Hematopoietic multipotent progenitor cell treated with erythropoietin and hydrocortisone succinate and interleukin-3 and kit ligand, for 15 days (in vitro differentiated cells): ENCODE measurements around the gene POU2F3.
A peak's percentile ranks its signal among the peaks of the same experiment; 100 is the strongest.

ENCODE experiments used
- DNase-seq: peaks from one replicate; pipeline ENCODE4 v3.0.0-alpha.2; 2015; ENCODE audit warnings: low spot score

The POU2F3 gene

GRCh38 chr11:120226714-120227113 is 13.2 kb upstream of the POU2F3 start:
- DNase-seq, result no peak

- no peak for DNase-seq
Observed at GRCh38 chr11:120227228-120227852, 12.6 kb upstream of the POU2F3 start.

GRCh38 chr11:120228794-120229384 is 11.1 kb upstream of the POU2F3 start:
- no peak for DNase-seq

GRCh38 chr11:120229451-120230424 is 10.2 kb upstream of the POU2F3 start:
- DNase-seq, result no peak

GRCh38 chr11:120230433-120231071 is 9.4 kb upstream of the POU2F3 start:
- no peak for DNase-seq

GRCh38 chr11:120231963-120232362 is 8.0 kb upstream of the POU2F3 start:
- no peak for DNase-seq

- DNase-seq, result no peak
Observed at GRCh38 chr11:120233207-120233803, 6.6 kb upstream of the POU2F3 start.

GRCh38 chr11:120235024-120235628 is 4.8 kb upstream of the POU2F3 start:
- peak; percentile 22 for DNase-seq

GRCh38 chr11:120236169-120237107 is 3.5 kb upstream of the POU2F3 start:
- no peak for DNase-seq

GRCh38 chr11:120238968-120239620 is 846 bp upstream of the POU2F3 start:
- no peak for DNase-seq

- no peak for DNase-seq
Observed at GRCh38 chr11:120240866-120241265, 926 bp downstream of the POU2F3 start.

- no peak for DNase-seq
Observed at GRCh38 chr11:120241277-120241676, 1.3 kb downstream of the POU2F3 start.

- DNase-seq, result no peak
Observed at GRCh38 chr11:120243221-120243620, 3.3 kb downstream of the POU2F3 start.

- DNase-seq, result no peak
Observed at GRCh38 chr11:120244476-120245365, 4.8 kb downstream of the POU2F3 start.

- DNase-seq, result no peak
Observed at GRCh38 chr11:120245434-120245833, 5.5 kb downstream of the POU2F3 start.

GRCh38 chr11:120248551-120249278 is 8.8 kb downstream of the POU2F3 start:
- DNase-seq, result no peak

GRCh38 chr11:120249279-120250262 is 9.6 kb downstream of the POU2F3 start:
- no peak for DNase-seq
